ENCODE results near the gene TMEM229B. TPM values are rescaled to one million over a fixed set of nuclear protein-coding genes. Genes with fewer than 3 reads are reported as not detected.
A peak's percentile ranks its signal among the peaks of the same experiment; 100 is the strongest.

The TMEM229B gene
- total and polyA plus RNA-seq, 4 donors: 13.9 to 56.0 (median 40.7) TPM

DNA sequence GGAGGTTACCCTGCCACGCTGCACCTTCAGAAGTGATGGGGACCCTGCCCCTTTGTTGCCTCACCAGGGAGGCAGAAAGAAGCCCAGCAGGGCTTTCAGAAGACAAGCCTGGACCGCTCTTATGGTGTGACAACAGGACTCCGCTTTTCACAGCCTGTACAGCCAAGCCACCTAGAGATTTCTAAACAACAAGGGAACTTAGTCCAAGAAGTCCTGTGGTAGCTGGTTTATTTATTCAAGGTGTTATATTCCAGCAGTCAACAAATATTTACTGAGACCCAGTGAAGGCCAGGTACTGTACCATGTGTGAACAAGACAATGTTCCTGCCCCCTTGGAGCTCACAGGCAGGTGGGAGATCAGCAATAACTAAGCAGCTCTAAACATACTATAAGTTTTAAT, 4.0 kb upstream of the TMEM229B start:
- Histone ChIP-seq H3K9me3 (ENCODE audit: control insufficient read depth, insufficient read depth, low read length) (peaks cover 3% of the 10 kb centered on the region), H3K4me3 (ENCODE audit: low read depth, low read length) (no peak overlapping the region), H3K27me3 (ENCODE audit: control insufficient read depth, insufficient read depth, low read length) (no peaks in the 10 kb centered on the region), H3K27ac (ENCODE audit: low read depth, low read length) (no peak overlapping the region), H3K4me1 (ENCODE audit: control insufficient read depth, insufficient read depth, low read length) (peaks cover 11% of the 10 kb centered on the region), H3K36me3 (ENCODE audit: control insufficient read depth, insufficient read depth, low read length) (peaks cover 2% of the 10 kb centered on the region)
- no peak for DNase-seq (ENCODE audit: low read depth in 4 of 6, low spot score in 6 of 6)
- 82% methylated on average over 2 of the region's 3 CpGs for WGBS (ENCODE audit: insufficient coverage)

DNA sequence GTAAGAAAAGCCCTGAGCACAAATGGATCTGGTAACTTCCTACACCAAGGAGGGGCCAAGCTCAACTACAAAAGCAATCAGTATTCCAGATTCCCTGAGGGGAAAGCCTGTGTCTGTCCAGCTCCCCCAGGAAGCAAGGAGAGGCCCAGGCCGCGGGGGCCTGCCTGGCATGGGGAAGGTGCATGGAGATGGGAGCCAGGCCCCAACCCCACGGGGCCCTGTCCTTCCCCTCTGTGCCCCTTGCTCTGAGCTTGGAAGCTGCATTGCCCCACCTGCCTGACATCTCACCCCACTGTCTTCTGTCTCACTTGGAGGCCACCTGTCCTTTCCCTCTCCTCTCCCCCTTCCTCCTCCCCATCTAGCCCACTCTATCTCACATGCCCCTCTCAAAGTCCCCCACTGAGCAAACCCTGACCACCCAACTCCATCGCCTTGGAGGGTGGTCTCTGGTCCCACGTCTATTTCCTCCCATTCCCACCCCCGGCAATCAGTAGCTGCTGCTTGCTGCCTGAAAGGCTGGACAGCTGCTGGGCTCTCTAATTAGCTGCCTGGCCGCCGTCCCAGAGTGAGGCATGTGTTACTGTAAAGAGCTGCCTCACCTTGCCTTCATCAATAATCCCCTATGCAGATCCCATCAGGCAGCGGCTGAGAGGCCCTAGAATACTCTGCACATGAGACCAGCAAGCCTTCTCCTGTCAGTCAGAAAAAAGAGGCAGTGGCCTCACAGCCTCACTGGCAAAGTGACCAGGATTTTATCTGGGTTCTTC, 3.4 kb upstream of the TMEM229B start:
- H3K4me1 ChIP-seq (ENCODE audit: control insufficient read depth, insufficient read depth, low read length): peaks cover 11% of the 10 kb centered on the region
- H3K27ac ChIP-seq (ENCODE audit: low read depth, low read length): no peak overlapping the region
- DNase-seq (ENCODE audit: low read depth in 4 of 6, low spot score in 6 of 6): peak in 3 of 6 donors; percentile 43 to 88 (median 88)
- H3K9me3 ChIP-seq (ENCODE audit: control insufficient read depth, insufficient read depth, low read length): peaks cover 3% of the 10 kb centered on the region
- no peaks in the 10 kb centered on the region for H3K27me3 ChIP-seq (ENCODE audit: control insufficient read depth, insufficient read depth, low read length)
- H3K36me3 ChIP-seq (ENCODE audit: control insufficient read depth, insufficient read depth, low read length): peaks cover 5% of the 10 kb centered on the region
- 31% methylated on average over 9 of the region's 9 CpGs for WGBS (ENCODE audit: insufficient coverage)
- H3K4me3 ChIP-seq (ENCODE audit: low read depth, low read length): no peak overlapping the region

- Histone ChIP-seq H3K36me3 (ENCODE audit: control insufficient read depth, insufficient read depth, low read length) (peaks cover 11% of the 10 kb centered on the region), H3K4me3 (ENCODE audit: low read depth, low read length) (no peak overlapping the region), H3K27ac (ENCODE audit: low read depth, low read length) (no peak overlapping the region), H3K27me3 (ENCODE audit: control insufficient read depth, insufficient read depth, low read length) (no peaks in the 10 kb centered on the region), H3K4me1 (ENCODE audit: control insufficient read depth, insufficient read depth, low read length) (peaks cover 11% of the 10 kb centered on the region), H3K9me3 (ENCODE audit: control insufficient read depth, insufficient read depth, low read length) (peaks cover 3% of the 10 kb centered on the region)
- WGBS (ENCODE audit: insufficient coverage): 95% methylated on average over 3 of the region's 3 CpGs
- no peak for DNase-seq (ENCODE audit: low read depth in 4 of 6, low spot score in 6 of 6)
Observed at GRCh38 chr14:67491285-67491684, 2.8 kb upstream of the TMEM229B start.

GRCh38 chr14:67490196-67490595, 1.7 kb upstream of the TMEM229B start:
- no peak for DNase-seq (ENCODE audit: low read depth in 4 of 6, low spot score in 6 of 6)
- Histone ChIP-seq H3K27ac (ENCODE audit: low read depth, low read length) (no peak overlapping the region), H3K27me3 (ENCODE audit: control insufficient read depth, insufficient read depth, low read length) (no peaks in the 10 kb centered on the region), H3K4me3 (ENCODE audit: low read depth, low read length) (no peak overlapping the region), H3K9me3 (ENCODE audit: control insufficient read depth, insufficient read depth, low read length) (peaks cover 3% of the 10 kb centered on the region), H3K4me1 (ENCODE audit: control insufficient read depth, insufficient read depth, low read length) (peaks cover 17% of the 10 kb centered on the region), H3K36me3 (ENCODE audit: control insufficient read depth, insufficient read depth, low read length) (peaks cover 17% of the 10 kb centered on the region)
- 93% methylated on average over 4 of the region's 4 CpGs for WGBS (ENCODE audit: insufficient coverage)

DNA sequence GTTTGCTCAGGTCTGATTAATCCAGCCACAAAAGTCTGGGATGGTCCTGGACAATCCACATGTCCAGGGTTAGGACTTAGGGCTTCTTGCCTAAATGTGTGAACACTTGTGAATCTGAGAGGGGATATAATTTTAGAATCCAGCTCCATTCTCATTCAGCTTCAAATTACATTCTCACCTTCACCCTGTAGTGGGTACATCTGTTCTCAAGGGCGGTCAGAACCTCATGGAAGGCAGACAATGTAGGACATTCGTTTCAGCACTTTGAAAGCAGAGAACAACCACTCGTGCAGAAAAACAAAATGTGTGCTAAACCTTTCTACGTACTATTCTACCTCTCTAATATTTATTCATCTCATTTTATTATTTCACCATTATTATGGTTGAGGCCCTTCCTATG, 1.2 kb downstream of the TMEM229B start:
- Histone ChIP-seq H3K4me3 (ENCODE audit: low read depth, low read length) (no peak overlapping the region), H3K36me3 (ENCODE audit: control insufficient read depth, insufficient read depth, low read length) (peaks cover 26% of the 10 kb centered on the region), H3K27ac (ENCODE audit: low read depth, low read length) (no peak overlapping the region), H3K4me1 (ENCODE audit: control insufficient read depth, insufficient read depth, low read length) (peaks cover 21% of the 10 kb centered on the region), H3K9me3 (ENCODE audit: control insufficient read depth, insufficient read depth, low read length) (no peaks in the 10 kb centered on the region), H3K27me3 (ENCODE audit: control insufficient read depth, insufficient read depth, low read length) (no peaks in the 10 kb centered on the region)
- 100% methylated on average over 1 of the region's 4 CpGs for WGBS (ENCODE audit: insufficient coverage)
- no peak for DNase-seq (ENCODE audit: low read depth in 4 of 6, low spot score in 6 of 6)

- WGBS (ENCODE audit: insufficient coverage): 90% methylated on average over 4 of the region's 4 CpGs
- Histone ChIP-seq H3K27me3 (ENCODE audit: control insufficient read depth, insufficient read depth, low read length) (no peaks in the 10 kb centered on the region), H3K36me3 (ENCODE audit: control insufficient read depth, insufficient read depth, low read length) (peaks cover 28% of the 10 kb centered on the region), H3K4me3 (ENCODE audit: low read depth, low read length) (no peak overlapping the region), H3K4me1 (ENCODE audit: control insufficient read depth, insufficient read depth, low read length) (peaks cover 17% of the 10 kb centered on the region), H3K27ac (ENCODE audit: low read depth, low read length) (no peak overlapping the region), H3K9me3 (ENCODE audit: control insufficient read depth, insufficient read depth, low read length) (no peaks in the 10 kb centered on the region)
- DNase-seq (ENCODE audit: low read depth in 4 of 6, low spot score in 6 of 6): no peak
Observed at GRCh38 chr14:67486890-67487289, 1.6 kb downstream of the TMEM229B start.

DNA sequence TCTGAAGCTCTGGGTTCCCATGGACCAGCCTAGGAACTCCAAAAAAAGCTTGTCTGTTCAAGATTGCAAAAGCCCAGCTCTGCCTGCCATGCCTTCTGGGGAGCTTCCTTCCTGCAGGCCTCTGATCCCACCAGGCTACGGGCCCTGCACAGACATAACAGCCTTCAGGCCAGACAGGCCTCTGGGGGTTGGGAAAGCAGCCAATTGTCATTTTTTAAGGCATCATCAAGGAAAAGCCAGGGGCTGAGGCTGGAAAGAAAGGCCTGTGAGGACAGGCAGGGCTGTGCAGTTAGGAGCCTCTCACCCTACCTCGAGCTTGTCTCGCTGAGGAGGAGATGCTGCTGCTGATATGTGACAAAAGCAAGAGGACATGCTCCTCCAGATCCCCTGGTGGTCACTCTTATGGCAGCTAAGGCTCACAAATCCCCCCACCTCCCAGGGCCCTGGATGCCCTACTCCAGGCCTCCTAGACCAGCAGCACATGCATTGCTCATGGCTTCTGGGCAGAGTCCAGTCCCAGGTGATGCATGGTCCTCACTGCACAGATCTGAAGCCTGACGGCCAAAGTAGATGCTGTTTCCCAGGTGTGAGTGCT, 2.9 kb downstream of the TMEM229B start:
- 92% methylated on average over 3 of the region's 4 CpGs for WGBS (ENCODE audit: insufficient coverage)
- no peak overlapping the region for H3K27ac ChIP-seq (ENCODE audit: low read depth, low read length)
- no peaks in the 10 kb centered on the region for H3K9me3 ChIP-seq (ENCODE audit: control insufficient read depth, insufficient read depth, low read length)
- peaks cover 13% of the 10 kb centered on the region for H3K4me1 ChIP-seq (ENCODE audit: control insufficient read depth, insufficient read depth, low read length)
- peaks cover 28% of the 10 kb centered on the region for H3K36me3 ChIP-seq (ENCODE audit: control insufficient read depth, insufficient read depth, low read length)
- peak in 1 of 6 donors; percentile 24 for DNase-seq (ENCODE audit: low read depth in 4 of 6, low spot score in 6 of 6)
- no peak overlapping the region for H3K4me3 ChIP-seq (ENCODE audit: low read depth, low read length)
- no peaks in the 10 kb centered on the region for H3K27me3 ChIP-seq (ENCODE audit: control insufficient read depth, insufficient read depth, low read length)

DNA sequence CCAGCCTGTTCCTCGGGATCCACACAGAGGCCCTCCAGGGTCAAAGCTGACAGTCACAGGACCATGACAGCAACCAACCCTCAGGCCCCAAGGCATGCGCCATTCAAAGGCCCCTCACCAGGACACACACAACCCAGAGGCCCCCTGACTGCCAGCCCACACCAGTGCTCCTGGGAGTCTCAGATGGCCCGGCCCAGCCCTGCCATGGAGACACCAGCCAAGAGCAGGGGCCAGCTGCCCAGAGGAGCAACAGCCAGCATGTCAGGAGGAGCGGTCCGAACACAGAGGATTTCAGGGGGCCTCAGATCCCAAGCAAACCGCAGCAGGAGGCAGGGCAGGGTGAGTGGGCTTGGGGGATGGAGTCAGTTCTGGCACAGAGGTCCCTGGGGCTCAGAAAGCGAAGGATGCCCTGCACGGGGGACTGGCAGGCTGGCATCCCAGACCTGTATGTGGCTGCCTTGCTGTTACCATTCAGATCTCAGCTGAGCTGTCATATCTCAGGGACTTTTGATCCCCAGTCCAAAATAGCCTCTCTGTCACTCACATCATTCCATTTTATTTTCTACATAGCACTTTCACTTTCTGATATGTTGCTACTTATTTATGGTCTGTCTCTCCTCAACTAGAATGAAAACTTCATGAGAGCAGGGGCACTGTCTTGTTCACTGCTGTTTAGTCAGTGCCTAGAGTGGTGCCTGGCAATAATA, 4.8 kb downstream of the TMEM229B start:
- H3K27ac ChIP-seq (ENCODE audit: low read depth, low read length): no peak overlapping the region
- H3K4me3 ChIP-seq (ENCODE audit: low read depth, low read length): no peak overlapping the region
- no peak for DNase-seq (ENCODE audit: low read depth in 4 of 6, low spot score in 6 of 6)
- H3K27me3 ChIP-seq (ENCODE audit: control insufficient read depth, insufficient read depth, low read length): no peaks in the 10 kb centered on the region
- H3K4me1 ChIP-seq (ENCODE audit: control insufficient read depth, insufficient read depth, low read length): peaks cover 20% of the 10 kb centered on the region
- H3K9me3 ChIP-seq (ENCODE audit: control insufficient read depth, insufficient read depth, low read length): no peaks in the 10 kb centered on the region
- H3K36me3 ChIP-seq (ENCODE audit: control insufficient read depth, insufficient read depth, low read length): peaks cover 28% of the 10 kb centered on the region
- WGBS (ENCODE audit: insufficient coverage): 72% methylated on average over 7 of the region's 8 CpGs

DNA sequence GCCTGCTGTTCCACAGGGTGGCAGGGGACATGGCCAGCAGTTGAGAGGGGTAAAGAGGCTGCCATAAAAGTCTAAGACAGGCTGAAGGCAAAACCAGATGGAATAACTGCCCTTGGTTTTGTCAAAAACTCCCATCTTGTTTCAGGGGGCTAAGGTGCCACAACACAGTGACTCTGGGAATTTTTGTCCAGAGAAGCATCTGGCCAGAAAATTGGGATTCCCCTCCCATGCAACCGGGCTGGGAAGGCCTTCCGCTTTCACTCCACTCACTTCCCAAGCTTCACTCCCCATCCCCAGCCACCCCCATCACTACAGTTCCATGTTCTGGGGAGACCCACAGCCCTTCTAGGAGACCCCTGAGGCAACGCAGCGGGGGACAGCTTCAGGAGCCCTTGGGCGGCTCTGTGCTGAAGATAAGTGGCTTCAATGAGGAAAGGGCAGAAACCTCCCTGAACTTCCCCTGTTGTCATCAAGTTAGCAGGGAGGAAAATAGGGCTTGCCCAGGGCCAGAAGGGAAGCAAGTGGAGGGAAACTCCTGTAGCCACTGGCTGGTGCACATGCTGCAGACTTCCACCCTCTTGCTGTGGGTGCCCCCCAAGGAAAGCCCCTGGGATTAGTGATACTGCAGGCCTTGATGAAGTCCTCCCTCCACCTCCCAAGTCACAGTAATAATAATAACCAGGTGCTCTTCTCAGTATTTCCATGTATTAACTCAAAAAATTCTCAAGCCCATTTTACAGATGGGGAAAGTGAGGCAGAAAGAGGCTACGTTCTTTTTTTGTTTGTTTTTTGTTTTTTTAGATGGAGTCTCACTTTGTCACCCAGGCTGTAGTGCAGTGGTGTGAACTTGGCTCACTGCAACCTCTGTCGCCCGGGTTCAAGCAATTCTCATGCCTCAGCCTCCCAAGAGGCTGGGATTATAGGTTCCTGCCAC, 6.0 kb downstream of the TMEM229B start:
- peaks cover 20% of the 10 kb centered on the region for H3K4me1 ChIP-seq (ENCODE audit: control insufficient read depth, insufficient read depth, low read length)
- H3K4me3 ChIP-seq (ENCODE audit: low read depth, low read length): no peak overlapping the region
- H3K27ac ChIP-seq (ENCODE audit: low read depth, low read length): no peak overlapping the region
- H3K27me3 ChIP-seq (ENCODE audit: control insufficient read depth, insufficient read depth, low read length): no peaks in the 10 kb centered on the region
- H3K36me3 ChIP-seq (ENCODE audit: control insufficient read depth, insufficient read depth, low read length): peaks cover 26% of the 10 kb centered on the region
- no peak for DNase-seq (ENCODE audit: low read depth in 4 of 6, low spot score in 6 of 6)
- H3K9me3 ChIP-seq (ENCODE audit: control insufficient read depth, insufficient read depth, low read length): no peaks in the 10 kb centered on the region
- 100% methylated on average over 5 of the region's 8 CpGs for WGBS (ENCODE audit: insufficient coverage)

Data from spinal cord (tissue), 10 donors.